GM12878 (cell line): ENCODE measurements around the gene EIF4H. TPM values are rescaled to one million over a fixed set of nuclear protein-coding genes. Genes with fewer than 3 reads are reported as not detected.
A peak's percentile ranks its signal among the peaks of the same experiment; 100 is the strongest.

Experiments used
- CUX1 ChIP-seq: IDR thresholded peaks from 2 replicates; pipeline ENCODE4 v1.6.1; 2012; ENCODE audit warnings: improper control_type of control experiment, low read depth, low read length; ENCODE audit not compliant: insufficient replicate concordance
- EGR1 ChIP-seq, 2 experiments: IDR thresholded peaks; 1 replicate in 1 of 2; 2 replicates in 1 of 2; pipeline ENCODE4 v1.6.1; 2011 to 2012; ENCODE audit warnings: low read depth in 2 of 2, low read length in 2 of 2, borderline replicate concordance in 1 of 2, mild to moderate bottlenecking in 1 of 2, moderate library complexity in 1 of 2
- GATAD2B ChIP-seq: fragments of 450-650 bp; conservative IDR thresholded peaks from 2 replicates; pipeline ENCODE4 v1.6.1; 2017; ENCODE audit warnings: low read depth, mild to moderate bottlenecking, moderate library complexity
- IKZF1 ChIP-seq: fragments of 450-650 bp; conservative IDR thresholded peaks from 2 replicates; pipeline ENCODE4 v1.6.1; 2017; ENCODE audit warnings: antibody characterized with exemption, mild to moderate bottlenecking
- LARP7 ChIP-seq: fragments of 450-650 bp; IDR thresholded peaks from 2 replicates; pipeline ENCODE4 v1.6.1; 2017; ENCODE audit warnings: mild to moderate bottlenecking
- MLLT1 ChIP-seq: fragments of 450-650 bp; IDR thresholded peaks from 2 replicates; pipeline ENCODE4 v1.6.1; 2016; ENCODE audit warnings: mild to moderate bottlenecking
- NFYA ChIP-seq: IDR thresholded peaks from 2 replicates; pipeline ENCODE4 v1.6.1; 2011; ENCODE audit warnings: low read depth, mild to moderate bottlenecking, low read length, improper control_type of control experiment, borderline replicate concordance
- SMARCA5 ChIP-seq: fragments of 450-650 bp; IDR thresholded peaks from 2 replicates; pipeline ENCODE4 v1.6.1; 2017; ENCODE audit warnings: mild to moderate bottlenecking
- SMC3 ChIP-seq: IDR thresholded peaks from 2 replicates; pipeline ENCODE4 v1.6.1; 2011; ENCODE audit warnings: low read length, improper control_type of control experiment, borderline replicate concordance
- ZNF217 ChIP-seq: fragments of 450-650 bp; IDR thresholded peaks from 2 replicates; pipeline ENCODE4 v1.6.1; 2017; ENCODE audit warnings: antibody characterized with exemption, mild to moderate bottlenecking
- ZNF274 ChIP-seq: IDR thresholded peaks from one replicate; pipeline ENCODE4 v1.8.0; 2011; ENCODE audit not compliant: insufficient read length, insufficient read depth
- ZNF384 ChIP-seq: IDR thresholded peaks from 2 replicates; pipeline ENCODE4 v1.6.1; 2012; ENCODE audit warnings: low read depth, mild to moderate bottlenecking, low read length, improper control_type of control experiment, borderline replicate concordance
- ZNF687 ChIP-seq: fragments of 450-650 bp; IDR thresholded peaks from 2 replicates; pipeline ENCODE4 v1.6.1; 2017; ENCODE audit warnings: mild to moderate bottlenecking, moderate library complexity
- polyA plus RNA-seq, 11 experiments: library from polyadenylated mRNA; depleted of rRNA in 4 of 11; unstranded in 6 of 11; stranded (reverse) in 5 of 11; fragments of >200 nt; fragmentation: Nextera tagmentation in 4 of 11; fragmentation: Illumina TruSeq in 1 of 11; extraction: Ambion mirVana in 4 of 11; extraction: Trizol in 1 of 11; gene quantifications; 1 replicate in 1 of 11; 2 replicates in 10 of 11; pipeline versions ENCODE4 v1.2.1 to v1.2.3, GENCODE V29; 2011 to 2016; ENCODE audit warnings: inconsistent platforms in 2 of 11, missing spikeins in 2 of 11, low read depth in 1 of 11
- total RNA-seq, 4 experiments: library from RNA; depleted of rRNA in 3 of 4; stranded (reverse); fragments of >200 nt in 3 of 4; fragmentation: Illumina TruSeq in 1 of 4; extraction: Trizol in 1 of 4; gene quantifications; 2 replicates each; pipeline versions ENCODE4 v1.2.1 to v1.2.3, GENCODE V29; 2013 to 2021

The EIF4H gene
- total and polyA plus RNA-seq, 10 of the 15 experiments (the other 5 are each of a cell fraction or from before 2014, with no cell fraction given) = 9.9 to 443 (median 258) TPM

- TF ChIP-seq ZNF687 (peak; percentile 50), ZNF217 (0 out of 2 replicates have a peak, but pooled peaks have one; percentile 39), ZNF384 (no peak), NFYA (no peak), ZNF274 (no peak), IKZF1 (0 out of 2 replicates have a peak, but pooled peaks have one; percentile 11), EGR1 (IDR thresholded peaks at IDR 0.05; ENCODE audit: borderline replicate concordance in 1 of 2, low read depth in 2 of 2, low read length in 2 of 2) (no peak), CUX1 (no peak), LARP7 (peak; percentile 38; the same call in 1 of the 2 replicates), GATAD2B (0 out of 2 replicates have a peak, but pooled peaks have one; percentile 39), MLLT1 (peak; percentile 87), SMARCA5 (peak; percentile 72; the same call in 1 of the 2 replicates), SMC3 (no peak)
Measured at GRCh38 chr7:74214816-74215630, 40.9 kb downstream of the EIF4H start (continued).
